ENCODE measurements around the gene ARPP19.

Gene ARPP19

DNA sequence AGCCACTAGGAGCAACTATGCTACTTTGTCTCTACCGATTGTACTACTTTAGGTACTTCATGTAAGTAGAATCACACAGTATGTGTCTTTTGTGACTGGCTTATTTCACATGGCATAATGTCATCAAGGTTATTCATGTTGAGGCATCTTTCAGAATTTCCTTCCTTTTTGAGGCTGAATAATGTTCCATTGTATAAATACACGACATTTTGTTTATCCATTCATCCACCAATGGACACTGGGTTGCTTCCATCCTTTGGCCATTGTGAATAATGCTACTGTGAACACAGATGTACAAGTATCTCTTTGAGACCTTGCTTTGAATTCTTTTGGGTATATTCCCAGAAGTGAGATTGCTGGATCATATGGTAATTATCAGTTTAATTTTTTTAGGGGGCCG is 69.3 kb downstream of the ARPP19 start:
- TF ChIP-seq, protein P1, sequence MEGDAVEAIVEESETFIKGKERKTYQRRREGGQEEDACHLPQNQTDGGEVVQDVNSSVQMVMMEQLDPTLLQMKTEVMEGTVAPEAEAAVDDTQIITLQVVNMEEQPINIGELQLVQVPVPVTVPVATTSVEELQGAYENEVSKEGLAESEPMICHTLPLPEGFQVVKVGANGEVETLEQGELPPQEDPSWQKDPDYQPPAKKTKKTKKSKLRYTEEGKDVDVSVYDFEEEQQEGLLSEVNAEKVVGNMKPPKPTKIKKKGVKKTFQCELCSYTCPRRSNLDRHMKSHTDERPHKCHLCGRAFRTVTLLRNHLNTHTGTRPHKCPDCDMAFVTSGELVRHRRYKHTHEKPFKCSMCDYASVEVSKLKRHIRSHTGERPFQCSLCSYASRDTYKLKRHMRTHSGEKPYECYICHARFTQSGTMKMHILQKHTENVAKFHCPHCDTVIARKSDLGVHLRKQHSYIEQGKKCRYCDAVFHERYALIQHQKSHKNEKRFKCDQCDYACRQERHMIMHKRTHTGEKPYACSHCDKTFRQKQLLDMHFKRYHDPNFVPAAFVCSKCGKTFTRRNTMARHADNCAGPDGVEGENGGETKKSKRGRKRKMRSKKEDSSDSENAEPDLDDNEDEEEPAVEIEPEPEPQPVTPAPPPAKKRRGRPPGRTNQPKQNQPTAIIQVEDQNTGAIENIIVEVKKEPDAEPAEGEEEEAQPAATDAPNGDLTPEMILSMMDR (IDR thresholded peaks at IDR 0.05; ENCODE audit: control insufficient read depth, extremely low read depth, insufficient read depth): no peak

DNA sequence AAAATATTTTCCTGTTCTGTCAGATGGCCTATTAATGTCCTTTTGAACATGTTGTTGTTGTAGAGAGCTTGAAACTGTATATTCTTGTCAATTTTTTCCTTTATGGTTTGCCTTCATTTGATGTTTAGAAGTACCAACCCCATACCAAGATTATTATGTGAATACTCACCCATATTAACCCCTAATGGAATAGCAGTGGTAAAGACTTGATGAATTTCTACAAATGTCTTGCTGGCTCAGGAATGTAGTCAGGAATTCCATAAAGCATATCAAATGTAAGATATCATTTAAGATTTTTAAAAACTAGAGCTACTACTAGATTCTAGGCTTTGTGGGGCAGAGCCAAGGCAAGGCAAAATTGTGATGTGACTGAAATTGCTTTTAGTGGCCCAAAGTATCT is 70.1 kb downstream of the ARPP19 start:
- TF ChIP-seq, protein P1 (IDR thresholded peaks at IDR 0.05; ENCODE audit: control insufficient read depth, extremely low read depth, insufficient read depth): no peak
- H3K4me3 ChIP-seq (ENCODE audit: low read depth, low read length): no peak overlapping the region
- no peak for DNase-seq (ENCODE audit: low read depth)

More for the DNA sequence above, 69.3 kb downstream of the ARPP19 start:
- H3K4me3 ChIP-seq (ENCODE audit: low read depth, low read length): no peak overlapping the region
- no peak for DNase-seq (ENCODE audit: low read depth)
